ENCODE data around the gene KIF6.
A peak's percentile ranks its signal among the peaks of the same experiment; 100 is the strongest.

DNA sequence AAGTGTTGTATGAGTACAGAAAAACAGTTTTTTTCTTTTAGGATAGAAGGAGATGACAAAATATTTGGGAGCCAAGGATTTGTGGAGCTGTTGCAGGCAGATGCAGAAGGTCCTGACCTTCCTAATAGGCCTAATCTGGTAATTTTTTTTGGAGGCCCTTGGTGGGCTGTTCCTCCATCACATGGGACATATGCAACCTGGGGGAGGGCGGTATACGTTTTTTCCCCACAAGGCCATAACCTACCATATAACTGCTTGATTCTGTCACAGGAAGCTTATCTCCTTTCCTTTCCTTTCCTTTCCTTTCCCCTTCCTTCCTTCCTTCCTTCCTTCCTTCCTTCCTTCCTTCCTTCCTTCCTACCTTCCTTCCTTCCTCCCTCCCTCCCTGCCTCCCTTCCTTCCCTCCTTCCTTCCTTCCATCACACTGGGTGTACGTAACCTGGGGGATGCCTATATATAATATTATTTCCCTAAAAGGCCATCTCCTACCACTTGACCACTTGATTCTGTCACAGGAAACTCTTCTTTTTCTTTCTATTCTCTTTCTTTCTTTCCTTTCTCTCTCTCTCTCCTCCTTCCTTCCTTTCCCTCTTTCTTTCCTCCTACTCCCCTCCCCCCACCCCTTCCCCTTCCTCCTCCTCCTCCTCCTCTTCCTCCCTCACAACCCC is 217.7 kb downstream of the KIF6 start:
- TF ChIP-seq POLR2AphosphoS5 (IDR thresholded peaks at IDR 0.05; ENCODE audit: borderline replicate concordance, low read depth, low read length) (peak; percentile 63; the same call in 1 of the 2 replicates), EZH2 (IDR thresholded peaks at IDR 0.05) (no peak)
